ENCODE data around the gene METTL8. TPM values are rescaled to one million over a fixed set of nuclear protein-coding genes. Genes with fewer than 3 reads are reported as not detected.

Gene METTL8
- total and polyA plus RNA-seq, 2 of the 13 experiments (the other 11 are each of a cell fraction or from before 2014, with no cell fraction given): 18.6 to 68.2 TPM

- TF ChIP-seq FIP1L1 (IDR thresholded peaks at IDR 0.05; ENCODE audit: borderline replicate concordance, insufficient read depth, low read depth, low read length) (no peak), MTF1 (CRISPR knock-in tag; IDR thresholded peaks at IDR 0.05) (peak; percentile 91), RAD51 (IDR thresholded peaks at IDR 0.05; ENCODE audit: borderline replicate concordance) (no peak), ZBTB38 (CRISPR knock-in tag; IDR thresholded peaks at IDR 0.05) (peak; percentile 75; the same call in 1 of the 2 replicates)
- TF ChIP-seq, protein P1, sequence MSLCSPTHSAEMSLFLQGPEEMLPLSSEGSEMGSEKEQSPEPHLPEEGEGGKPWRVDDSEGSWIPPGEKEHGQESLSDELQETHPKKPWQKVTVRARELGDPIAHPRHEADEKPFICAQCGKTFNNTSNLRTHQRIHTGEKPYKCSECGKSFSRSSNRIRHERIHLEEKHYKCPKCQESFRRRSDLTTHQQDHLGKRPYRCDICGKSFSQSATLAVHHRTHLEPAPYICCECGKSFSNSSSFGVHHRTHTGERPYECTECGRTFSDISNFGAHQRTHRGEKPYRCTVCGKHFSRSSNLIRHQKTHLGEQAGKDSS (CRISPR knock-in tag; IDR thresholded peaks at IDR 0.05; ENCODE audit: borderline replicate concordance, low read depth): peak; percentile 65
Observed at GRCh38 chr2:171434013-171434989, 511 bp upstream of the METTL8 start, which contains the start of gene DCAF17 (continued).

DNA sequence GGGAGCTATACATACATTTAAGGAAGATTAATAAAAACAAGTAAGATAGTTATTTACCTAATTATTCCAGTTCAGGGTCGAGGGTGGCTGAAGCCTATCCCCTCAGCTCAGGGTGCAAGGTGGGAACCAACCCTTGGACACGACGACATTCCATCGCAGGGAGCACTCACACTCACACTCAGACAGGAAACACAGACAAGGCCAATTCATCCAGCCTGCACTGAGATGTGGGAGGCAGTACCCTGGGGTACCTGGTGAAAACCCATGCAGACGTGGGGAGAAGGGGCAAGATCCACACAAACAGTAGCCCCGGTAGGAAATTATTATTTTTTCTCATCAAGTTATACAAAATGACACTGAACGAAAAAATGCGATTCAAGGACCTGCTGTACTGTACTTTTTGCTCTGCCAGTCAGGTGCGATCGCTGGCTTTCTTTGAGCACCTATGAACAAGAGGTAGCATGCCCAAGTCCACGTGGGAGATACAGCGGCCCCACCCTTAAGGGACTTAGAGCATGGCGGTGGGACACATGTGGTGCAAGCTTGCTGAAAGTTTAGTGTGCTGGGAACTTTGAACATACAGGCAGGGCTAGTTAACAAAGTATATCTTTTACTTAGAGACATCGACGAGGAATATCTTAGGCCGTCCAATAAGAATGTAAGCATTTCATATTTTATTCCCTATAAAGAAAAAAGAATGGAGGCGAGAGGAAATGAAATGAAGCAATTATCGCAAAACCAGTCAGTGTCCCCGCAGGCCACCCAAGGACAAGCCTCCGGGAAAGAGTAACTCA lies 624 bp downstream of the METTL8 start:
- FAIRE-seq (no peak), ATAC-seq (peak; percentile 25), DNase-seq (ENCODE audit: low spot score) (peak; percentile 83)
- POLR2A ChIA-PET: interaction anchor here (0.8 to 4.2 kb wide), 20 partner anchors 9 to 721 kb away, joined by 3 to 21 read pairs (median 4); partner anchors contain the start of gene GORASP2
- peaks cover 75% of the 10 kb centered on the region for H3K79me2 ChIP-seq (ENCODE audit: insufficient read depth, low read length)
- peak overlapping the region; percentile 97 for H3K9ac ChIP-seq (ENCODE audit: insufficient read depth, low read depth, low read length)
- in situ Hi-C loops (cut with HindIII; ENCODE audit: extremely low pct_ligation_motif_present, low pct_unique_long_range_greater_than_20kb): no loop called here
- peaks cover 0 to 11% of the 10 kb centered on the region in 2 experiments; a peak in 4 of 5 replicates for H3K36me3 ChIP-seq (replicated peaks in 1 of 2; ENCODE audit: control insufficient read depth in 1 of 2, insufficient read depth in 2 of 2, low read length in 2 of 2)
- no peaks in the 10 kb centered on the region for H3K9me3 ChIP-seq (ENCODE audit: low read length)
- peak overlapping the region; percentile 71 to 90 (median 76) for H3K4me3 ChIP-seq (replicated peaks in 1 of 3; ENCODE audit: insufficient read depth in 1 of 3, low read depth in 2 of 3, low read length in 3 of 3)
- peak overlapping the region; percentile 99 for H3K4me2 ChIP-seq (ENCODE audit: low read depth, low read length)
- H3K27ac ChIP-seq (ENCODE audit: extremely low read length, insufficient read depth, low read length): peak overlapping the region; percentile 87
- CTCF ChIA-PET (ENCODE audit: low intra/inter-chr PET ratio, low total read pairs): no interaction called here
- BruUV-seq (replicated peaks): TSS peak; percentile 77
- H3K4me1 ChIP-seq (ENCODE audit: insufficient read depth, low read length): peaks cover 75% of the 10 kb centered on the region
- peak overlapping the region; percentile 50 for H2AFZ ChIP-seq (ENCODE audit: low read length)
- H4K20me1 ChIP-seq (ENCODE audit: insufficient read depth, low read length): no peaks in the 10 kb centered on the region
- intact Hi-C loops (cut with micrococcal nuclease; ENCODE audit: unreplicated experiment): loop anchor here (1.0 to 5.0 kb wide), 2 partner anchors 271 to 505 kb away; partner anchors contain the start of gene TLK1
- no peaks in the 10 kb centered on the region; a peak in 1 of 5 replicates for H3K27me3 ChIP-seq (ENCODE audit: control insufficient read depth in 1 of 2, insufficient read depth in 2 of 2, low read length in 2 of 2)
- under 1% methylated on average over 20 of the region's 20 CpGs for WGBS (ENCODE audit: low lambda C conversion rate)
- peak; percentile 87; the same call in 1 of the 2 replicates for TF ChIP-seq SSRP1 (CRISPR knock-in tag; IDR thresholded peaks at IDR 0.05)
- TF ChIP-seq MED13 (CRISPR knock-in tag; IDR thresholded peaks at IDR 0.05): peak; percentile 7; the same call in 1 of the 2 replicates
- TF ChIP-seq ETV5 (CRISPR knock-in tag; IDR thresholded peaks at IDR 0.05; ENCODE audit: borderline replicate concordance): 0 out of 2 replicates have a peak, but pooled peaks have one; percentile 37
- 0 out of 2 replicates have a peak, but pooled peaks have one; percentile 42 for TF ChIP-seq ZNF615 (CRISPR knock-in tag; IDR thresholded peaks at IDR 0.05; ENCODE audit: borderline replicate concordance)
- peak; percentile 56; the same call in 1 of the 2 replicates for TF ChIP-seq ZNF766 (CRISPR knock-in tag; IDR thresholded peaks at IDR 0.05; ENCODE audit: borderline replicate concordance)
- TF ChIP-seq ATF7 (IDR thresholded peaks at IDR 0.05): no peak
- no peak for TF ChIP-seq ATF7 (CRISPR knock-in tag; IDR thresholded peaks at IDR 0.05)
- no peak for TF ChIP-seq PAWR (CRISPR knock-in tag; IDR thresholded peaks at IDR 0.05; ENCODE audit: borderline replicate concordance)
- no peak for TF ChIP-seq ELF1 (CRISPR knock-in tag; IDR thresholded peaks at IDR 0.05)
- no peak for TF ChIP-seq ZNF878 (CRISPR knock-in tag; IDR thresholded peaks at IDR 0.05)
- TF ChIP-seq ZNF562 (CRISPR knock-in tag; IDR thresholded peaks at IDR 0.05; ENCODE audit: borderline replicate concordance): no peak
- TF ChIP-seq, protein P2, sequence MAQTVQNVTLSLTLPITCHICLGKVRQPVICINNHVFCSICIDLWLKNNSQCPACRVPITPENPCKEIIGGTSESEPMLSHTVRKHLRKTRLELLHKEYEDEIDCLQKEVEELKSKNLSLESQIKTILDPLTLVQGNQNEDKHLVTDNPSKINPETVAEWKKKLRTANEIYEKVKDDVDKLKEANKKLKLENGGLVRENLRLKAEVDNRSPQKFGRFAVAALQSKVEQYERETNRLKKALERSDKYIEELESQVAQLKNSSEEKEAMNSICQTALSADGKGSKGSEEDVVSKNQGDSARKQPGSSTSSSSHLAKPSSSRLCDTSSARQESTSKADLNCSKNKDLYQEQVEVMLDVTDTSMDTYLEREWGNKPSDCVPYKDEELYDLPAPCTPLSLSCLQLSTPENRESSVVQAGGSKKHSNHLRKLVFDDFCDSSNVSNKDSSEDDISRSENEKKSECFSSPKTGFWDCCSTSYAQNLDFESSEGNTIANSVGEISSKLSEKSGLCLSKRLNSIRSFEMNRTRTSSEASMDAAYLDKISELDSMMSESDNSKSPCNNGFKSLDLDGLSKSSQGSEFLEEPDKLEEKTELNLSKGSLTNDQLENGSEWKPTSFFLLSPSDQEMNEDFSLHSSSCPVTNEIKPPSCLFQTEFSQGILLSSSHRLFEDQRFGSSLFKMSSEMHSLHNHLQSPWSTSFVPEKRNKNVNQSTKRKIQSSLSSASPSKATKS (CRISPR knock-in tag; IDR thresholded peaks at IDR 0.05): no peak
- peak; percentile 32; the same call in 1 of the 2 replicates for TF ChIP-seq ZNF441 (CRISPR knock-in tag; IDR thresholded peaks at IDR 0.05; ENCODE audit: borderline replicate concordance)

Measured in HepG2 (cell line).